Coronary artery (tissue), 2 donors: ENCODE data around the gene MAP3K5.

Experiments used
- DNase-seq: peaks from one replicate; pipeline ENCODE4 v3.0.0-alpha.2; 2017; ENCODE audit warnings: low spot score
- H3K27ac ChIP-seq, 2 donors: fragments of 200-600 bp; sonication (generic); one replicate each; pipeline ENCODE4 v1.5.1; 2016 to 2019
- H3K4me3 ChIP-seq: fragments of 200-600 bp; sonication (generic); 2 replicates; pipeline ENCODE4 v1.5.1; 2016; ENCODE audit warnings: mild to moderate bottlenecking, moderate library complexity
- CTCF ChIP-seq: fragments of 200-600 bp; sonication (generic); IDR thresholded peaks from one replicate; pipeline ENCODE4 v1.5.1; 2019; ENCODE audit warnings: antibody characterized with exemption

MAP3K5 gene

GRCh38 chr6:136551103-136551502, 241.2 kb downstream of the MAP3K5 start:
- Histone ChIP-seq H3K27ac (no peak overlapping the region), H3K4me3 (no peak overlapping the region)
- no peak for TF ChIP-seq CTCF
- DNase-seq = no peak

- peak; percentile 89 for TF ChIP-seq CTCF
- Histone ChIP-seq H3K4me3 (peak within 1 kb of the TSS; percentile 76), H3K27ac (no peak within 1 kb of the TSS)
- no peak for DNase-seq
Observed at GRCh38 chr6:136550330-136551071, 241.8 kb downstream of the MAP3K5 start, which contains the start of gene MAP7. Gene MAP7, minus strand, starts transcription at chr6:136550422. Its CDS starts 14 bp downstream, at chr6:136550408.

GRCh38 chr6:136550045-136550329, 242.3 kb downstream of the MAP3K5 start:
- no peak overlapping the region for H3K27ac ChIP-seq
- TF ChIP-seq CTCF = no peak
- DNase-seq = no peak
- peak overlapping the region; percentile 76 for H3K4me3 ChIP-seq

GRCh38 chr6:136549300-136550044, 242.8 kb downstream of the MAP3K5 start:
- no peak for DNase-seq
- TF ChIP-seq CTCF = no peak
- Histone ChIP-seq H3K27ac (no peak overlapping the region), H3K4me3 (peak overlapping the region; percentile 76)

- Histone ChIP-seq H3K4me3 (no peak overlapping the region), H3K27ac (no peak overlapping the region)
- DNase-seq = no peak
- no peak for TF ChIP-seq CTCF
Observed at GRCh38 chr6:136548582-136549299, 243.5 kb downstream of the MAP3K5 start.

GRCh38 chr6:136547871-136548270, 244.4 kb downstream of the MAP3K5 start:
- no peak for DNase-seq
- Histone ChIP-seq H3K4me3 (no peak overlapping the region), H3K27ac (no peak overlapping the region)
- no peak for TF ChIP-seq CTCF
